ENCODE data around the gene ZDHHC4. TPM values are rescaled to one million over a fixed set of nuclear protein-coding genes. Genes with fewer than 3 reads are reported as not detected.

ZDHHC4 gene
- total and polyA plus RNA-seq, 9 of the 15 experiments (the other 6 are each of a cell fraction or from before 2014, with no cell fraction given), result 33.4 to 106 (median 58.3) TPM

DNA sequence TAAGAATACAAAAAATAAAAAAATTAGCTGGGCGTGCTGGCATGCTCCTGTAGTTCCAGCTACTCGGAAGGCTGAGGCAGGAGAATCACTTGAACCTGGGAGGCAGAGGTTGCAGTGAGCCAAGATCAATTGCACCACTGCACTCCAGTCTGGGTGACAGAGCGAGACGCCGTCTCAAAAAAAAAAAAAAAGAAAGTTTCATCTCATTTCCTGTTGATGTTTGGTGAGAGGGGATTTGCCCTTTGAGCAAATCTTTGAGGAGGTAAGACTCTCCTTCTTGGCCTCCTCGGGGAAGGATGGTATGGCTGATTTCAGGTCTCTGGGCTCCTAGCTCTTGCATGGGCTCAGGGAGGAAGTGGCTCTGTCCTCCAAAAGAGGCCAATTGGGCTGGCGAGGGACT lies 22.4 kb upstream of the ZDHHC4 start:
- no peak for TF ChIP-seq ZC3H4 (CRISPR knock-in tag; IDR thresholded peaks at IDR 0.05; ENCODE audit: borderline replicate concordance)
- TF ChIP-seq TBL1XR1 (IDR thresholded peaks at IDR 0.05; ENCODE audit: low read length in 2 of 2), result no peak
- TF ChIP-seq, protein P1, sequence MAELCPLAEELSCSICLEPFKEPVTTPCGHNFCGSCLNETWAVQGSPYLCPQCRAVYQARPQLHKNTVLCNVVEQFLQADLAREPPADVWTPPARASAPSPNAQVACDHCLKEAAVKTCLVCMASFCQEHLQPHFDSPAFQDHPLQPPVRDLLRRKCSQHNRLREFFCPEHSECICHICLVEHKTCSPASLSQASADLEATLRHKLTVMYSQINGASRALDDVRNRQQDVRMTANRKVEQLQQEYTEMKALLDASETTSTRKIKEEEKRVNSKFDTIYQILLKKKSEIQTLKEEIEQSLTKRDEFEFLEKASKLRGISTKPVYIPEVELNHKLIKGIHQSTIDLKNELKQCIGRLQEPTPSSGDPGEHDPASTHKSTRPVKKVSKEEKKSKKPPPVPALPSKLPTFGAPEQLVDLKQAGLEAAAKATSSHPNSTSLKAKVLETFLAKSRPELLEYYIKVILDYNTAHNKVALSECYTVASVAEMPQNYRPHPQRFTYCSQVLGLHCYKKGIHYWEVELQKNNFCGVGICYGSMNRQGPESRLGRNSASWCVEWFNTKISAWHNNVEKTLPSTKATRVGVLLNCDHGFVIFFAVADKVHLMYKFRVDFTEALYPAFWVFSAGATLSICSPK (IDR thresholded peaks at IDR 0.05; ENCODE audit: borderline replicate concordance), result no peak
- TF ChIP-seq, protein P2, sequence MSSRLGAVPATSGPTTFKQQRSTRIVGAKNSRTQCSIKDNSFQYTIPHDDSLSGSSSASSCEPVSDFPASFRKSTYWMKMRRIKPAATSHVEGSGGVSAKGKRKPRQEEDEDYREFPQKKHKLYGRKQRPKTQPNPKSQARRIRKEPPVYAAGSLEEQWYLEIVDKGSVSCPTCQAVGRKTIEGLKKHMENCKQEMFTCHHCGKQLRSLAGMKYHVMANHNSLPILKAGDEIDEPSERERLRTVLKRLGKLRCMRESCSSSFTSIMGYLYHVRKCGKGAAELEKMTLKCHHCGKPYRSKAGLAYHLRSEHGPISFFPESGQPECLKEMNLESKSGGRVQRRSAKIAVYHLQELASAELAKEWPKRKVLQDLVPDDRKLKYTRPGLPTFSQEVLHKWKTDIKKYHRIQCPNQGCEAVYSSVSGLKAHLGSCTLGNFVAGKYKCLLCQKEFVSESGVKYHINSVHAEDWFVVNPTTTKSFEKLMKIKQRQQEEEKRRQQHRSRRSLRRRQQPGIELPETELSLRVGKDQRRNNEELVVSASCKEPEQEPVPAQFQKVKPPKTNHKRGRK (tag; IDR thresholded peaks at IDR 0.05), result no peak
- TF ChIP-seq, protein P3, sequence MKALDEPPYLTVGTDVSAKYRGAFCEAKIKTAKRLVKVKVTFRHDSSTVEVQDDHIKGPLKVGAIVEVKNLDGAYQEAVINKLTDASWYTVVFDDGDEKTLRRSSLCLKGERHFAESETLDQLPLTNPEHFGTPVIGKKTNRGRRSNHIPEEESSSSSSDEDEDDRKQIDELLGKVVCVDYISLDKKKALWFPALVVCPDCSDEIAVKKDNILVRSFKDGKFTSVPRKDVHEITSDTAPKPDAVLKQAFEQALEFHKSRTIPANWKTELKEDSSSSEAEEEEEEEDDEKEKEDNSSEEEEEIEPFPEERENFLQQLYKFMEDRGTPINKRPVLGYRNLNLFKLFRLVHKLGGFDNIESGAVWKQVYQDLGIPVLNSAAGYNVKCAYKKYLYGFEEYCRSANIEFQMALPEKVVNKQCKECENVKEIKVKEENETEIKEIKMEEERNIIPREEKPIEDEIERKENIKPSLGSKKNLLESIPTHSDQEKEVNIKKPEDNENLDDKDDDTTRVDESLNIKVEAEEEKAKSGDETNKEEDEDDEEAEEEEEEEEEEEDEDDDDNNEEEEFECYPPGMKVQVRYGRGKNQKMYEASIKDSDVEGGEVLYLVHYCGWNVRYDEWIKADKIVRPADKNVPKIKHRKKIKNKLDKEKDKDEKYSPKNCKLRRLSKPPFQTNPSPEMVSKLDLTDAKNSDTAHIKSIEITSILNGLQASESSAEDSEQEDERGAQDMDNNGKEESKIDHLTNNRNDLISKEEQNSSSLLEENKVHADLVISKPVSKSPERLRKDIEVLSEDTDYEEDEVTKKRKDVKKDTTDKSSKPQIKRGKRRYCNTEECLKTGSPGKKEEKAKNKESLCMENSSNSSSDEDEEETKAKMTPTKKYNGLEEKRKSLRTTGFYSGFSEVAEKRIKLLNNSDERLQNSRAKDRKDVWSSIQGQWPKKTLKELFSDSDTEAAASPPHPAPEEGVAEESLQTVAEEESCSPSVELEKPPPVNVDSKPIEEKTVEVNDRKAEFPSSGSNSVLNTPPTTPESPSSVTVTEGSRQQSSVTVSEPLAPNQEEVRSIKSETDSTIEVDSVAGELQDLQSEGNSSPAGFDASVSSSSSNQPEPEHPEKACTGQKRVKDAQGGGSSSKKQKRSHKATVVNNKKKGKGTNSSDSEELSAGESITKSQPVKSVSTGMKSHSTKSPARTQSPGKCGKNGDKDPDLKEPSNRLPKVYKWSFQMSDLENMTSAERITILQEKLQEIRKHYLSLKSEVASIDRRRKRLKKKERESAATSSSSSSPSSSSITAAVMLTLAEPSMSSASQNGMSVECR (CRISPR knock-in tag; IDR thresholded peaks at IDR 0.05), result no peak
- H3K79me2 ChIP-seq (ENCODE audit: control insufficient read depth, insufficient read depth, low read length), result no peaks in the 10 kb centered on the region
- ChIA-PET CTCF (ENCODE audit: low intra/inter-chr PET ratio) (interaction anchor here (0.5 kb wide), 1 partner anchor 16 kb away, joined by 4 read pairs; no protein-coding TSS in a partner anchor), POLR2A (interaction anchor here (0.7 kb wide), 2 partner anchors 10 kb away, joined by 3 read pairs; no protein-coding TSS in a partner anchor)
- 28% methylated on average over 7 of the region's 7 CpGs for WGBS (ENCODE audit: insufficient coverage, low coverage, missing lambda C conversion rate)
- no peak overlapping the region for H3K4me2 ChIP-seq (ENCODE audit: insufficient read depth, low read length)
- peaks cover 7 to 32% of the 10 kb centered on the region in 2 experiments; a peak in 3 of 5 replicates for H3K27me3 ChIP-seq (ENCODE audit: control insufficient read depth in 2 of 2, insufficient read depth in 2 of 2, low read length in 2 of 2)
- DNase-seq (ENCODE audit: extremely low read depth in 1 of 4, low spot score in 3 of 4) (no peak), ATAC-seq (no peak), FAIRE-seq (peak; percentile 19)
- no peaks in the 10 kb centered on the region for H3K9me3 ChIP-seq (replicated peaks; ENCODE audit: control insufficient read depth, insufficient read depth, low read depth, low read length)
- H3K4me3 ChIP-seq, result no peak overlapping the region
- no peaks in the 10 kb centered on the region for H4K20me1 ChIP-seq (replicated peaks; ENCODE audit: control insufficient read depth, insufficient read depth, low read length)
- no peaks in the 10 kb centered on the region for H3K9me1 ChIP-seq (ENCODE audit: control insufficient read depth, insufficient read depth, low read length)
- H3K27ac ChIP-seq (ENCODE audit: extremely low read depth, low read depth, low read length), result no peak overlapping the region
- intact Hi-C loops (cut with micrococcal nuclease) (no loop called here), in situ Hi-C loops (cut with MboI) (no loop called here)
- no TSS peak for BruUV-seq (replicated peaks)
- no peak overlapping the region for H2AFZ ChIP-seq (ENCODE audit: low read depth, low read length)
- H3K4me1 ChIP-seq (replicated peaks in 1 of 2; ENCODE audit: control insufficient read depth in 2 of 2, insufficient read depth in 2 of 2, low read length in 2 of 2), result peaks cover 0 to 9% of the 10 kb centered on the region in 2 experiments; a peak in 1 of 5 replicates
- no peak overlapping the region for H3K9ac ChIP-seq (ENCODE audit: insufficient read depth in 1 of 2, low read depth in 2 of 2, low read length in 2 of 2)
- H3K36me3 ChIP-seq (ENCODE audit: control insufficient read depth, insufficient read depth, low read length), result no peaks in the 10 kb centered on the region
